Kidney (tissue), 14 donors: Measurements from ENCODE around the gene EPB41L5. TPM values are rescaled to one million over a fixed set of nuclear protein-coding genes. Genes with fewer than 3 reads are reported as not detected.
"Not testable (repeated sequence)": the region's sequence is repeated elsewhere in the genome, so short reads cannot be mapped to it uniquely, and the experiment has no call there.

Source experiments
- DNase-seq, 5 donors: peaks; one replicate each; pipeline ENCODE4 v3.0.0-alpha.2; 2013 to 2020
- FAIRE-seq: peaks from 2 replicates; lab custom pipeline; 2012; peaks lifted over from hg19 to GRCh38; lab: Jason Lieb, UNC
- H3K27ac ChIP-seq, 2 donors: one replicate each; pipeline ENCODE4 v1.7.0; 2013; ENCODE audit warnings: low read depth in 2 of 2, low read length in 2 of 2, inconsistent platforms in 1 of 2
- H3K27me3 ChIP-seq: one replicate; pipeline ENCODE4 v1.7.1; 2013; ENCODE audit warnings: low read length, inconsistent platforms; ENCODE audit not compliant: control insufficient read depth, insufficient read depth
- H3K36me3 ChIP-seq, 3 donors: one replicate each; pipeline versions ENCODE4 v1.7.0 to v1.7.1; 2013; ENCODE audit warnings: low read length in 3 of 3, control low read depth in 1 of 3, inconsistent platforms in 1 of 3; ENCODE audit not compliant: insufficient read depth in 3 of 3, control insufficient read depth in 2 of 3
- H3K4me1 ChIP-seq, 3 donors: one replicate each; pipeline versions ENCODE4 v1.7.0 to v1.7.1; 2013; ENCODE audit warnings: low read length in 3 of 3, inconsistent platforms in 1 of 3, low read depth in 1 of 3; ENCODE audit not compliant: control insufficient read depth in 2 of 3, insufficient read depth in 2 of 3
- H3K4me3 ChIP-seq, 3 donors: one replicate each; pipeline versions ENCODE4 v1.7.0 to v1.8.1; 2013; ENCODE audit warnings: low read length in 3 of 3, control low read depth in 1 of 3, inconsistent platforms in 1 of 3
- H3K9ac ChIP-seq, 3 donors: one replicate each; pipeline versions ENCODE4 v1.7.0 to v1.7.1; 2013; ENCODE audit warnings: low read length in 3 of 3, control low read depth in 1 of 3, inconsistent platforms in 1 of 3
- H3K9me3 ChIP-seq, 3 donors: one replicate each; pipeline versions ENCODE4 v1.7.0 to v1.7.1; 2013; ENCODE audit warnings: low read length in 3 of 3, control low read depth in 1 of 3, inconsistent platforms in 1 of 3; ENCODE audit not compliant: control insufficient read depth in 2 of 3, insufficient read depth in 1 of 3
- intact Hi-C: fragments of 100-400 bp; cut with DNase I; formaldehyde crosslinking; loops from one replicate; pipeline ENCODE4 v1.11.1; 2022
- polyA plus RNA-seq: library from polyadenylated mRNA; stranded (reverse); fragments of 350-450 nt; fragmentation: Illumina TruSeq; extraction: RNeasy Lipid Tissue Mini Kit (QIAGEN cat#74804); gene quantifications from one replicate; pipeline ENCODE4 v1.2.3, GENCODE V29; 2014; ENCODE audit warnings: low read depth, low replicate concordance; ENCODE audit not compliant: insufficient read depth
- total RNA-seq: library from RNA; stranded (reverse); fragmentation: NEBNext Ultra II Directional; extraction: Animal tissue kit (Norgen Biotek cat#: 25700); gene quantifications from one replicate; pipeline ENCODE4 v1.2.1, GENCODE V29; 2021
- TF ChIP-seq, protein P1 (sequence below): IDR thresholded peaks from 3 replicates; pipeline ENCODE4 v1.5.1; 2012; ENCODE audit warnings: mild to moderate bottlenecking, moderate library complexity, borderline replicate concordance; ENCODE audit not compliant: insufficient read depth; ENCODE audit errors: extremely low read depth
- donor health status: control.
- donor health status: control.
- donor health status: control.
- donor health status: control.
- donor health status: control.
- donor health status: DM: yes; HTN: yes; CAD: no.
- donor health status: Normal renal cell carcinoma (clear cell type).

EPB41L5 gene
- total and polyA plus RNA-seq, 2 donors from 2014 or later: 28.2 to 49.4 TPM

DNA sequence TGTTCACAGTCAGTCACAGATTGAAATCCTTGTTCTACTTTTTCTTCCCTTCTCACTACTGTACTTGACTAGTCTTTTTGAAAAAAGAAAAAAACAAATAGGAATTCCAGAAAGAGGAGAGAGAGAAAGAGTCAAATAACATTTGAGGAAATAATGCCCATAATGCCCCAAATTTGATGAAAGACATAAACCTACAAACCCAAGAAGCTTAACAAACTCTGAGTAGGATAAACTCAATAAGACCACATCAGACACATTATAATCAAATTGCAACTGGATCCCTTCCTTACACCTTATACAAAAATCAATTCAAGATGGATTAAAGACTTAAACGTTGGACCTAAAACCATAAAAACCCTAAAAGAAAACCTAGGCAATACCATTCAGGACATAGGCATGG is 179.4 kb downstream of the EPB41L5 start:
- H3K9ac ChIP-seq: no peak overlapping the region
- TF ChIP-seq, protein P1, sequence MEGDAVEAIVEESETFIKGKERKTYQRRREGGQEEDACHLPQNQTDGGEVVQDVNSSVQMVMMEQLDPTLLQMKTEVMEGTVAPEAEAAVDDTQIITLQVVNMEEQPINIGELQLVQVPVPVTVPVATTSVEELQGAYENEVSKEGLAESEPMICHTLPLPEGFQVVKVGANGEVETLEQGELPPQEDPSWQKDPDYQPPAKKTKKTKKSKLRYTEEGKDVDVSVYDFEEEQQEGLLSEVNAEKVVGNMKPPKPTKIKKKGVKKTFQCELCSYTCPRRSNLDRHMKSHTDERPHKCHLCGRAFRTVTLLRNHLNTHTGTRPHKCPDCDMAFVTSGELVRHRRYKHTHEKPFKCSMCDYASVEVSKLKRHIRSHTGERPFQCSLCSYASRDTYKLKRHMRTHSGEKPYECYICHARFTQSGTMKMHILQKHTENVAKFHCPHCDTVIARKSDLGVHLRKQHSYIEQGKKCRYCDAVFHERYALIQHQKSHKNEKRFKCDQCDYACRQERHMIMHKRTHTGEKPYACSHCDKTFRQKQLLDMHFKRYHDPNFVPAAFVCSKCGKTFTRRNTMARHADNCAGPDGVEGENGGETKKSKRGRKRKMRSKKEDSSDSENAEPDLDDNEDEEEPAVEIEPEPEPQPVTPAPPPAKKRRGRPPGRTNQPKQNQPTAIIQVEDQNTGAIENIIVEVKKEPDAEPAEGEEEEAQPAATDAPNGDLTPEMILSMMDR: no peak
- no peak overlapping the region for H3K27ac ChIP-seq
- no peaks in the 10 kb centered on the region for H3K4me1 ChIP-seq
- FAIRE-seq (no peak), DNase-seq (no peak)
- H3K9me3 ChIP-seq: no peaks in the 10 kb centered on the region
- H3K27me3 ChIP-seq: no peaks in the 10 kb centered on the region
- H3K36me3 ChIP-seq: no peaks in the 10 kb centered on the region
- H3K4me3 ChIP-seq: no peak overlapping the region
- intact Hi-C loops: no loop called here

DNA sequence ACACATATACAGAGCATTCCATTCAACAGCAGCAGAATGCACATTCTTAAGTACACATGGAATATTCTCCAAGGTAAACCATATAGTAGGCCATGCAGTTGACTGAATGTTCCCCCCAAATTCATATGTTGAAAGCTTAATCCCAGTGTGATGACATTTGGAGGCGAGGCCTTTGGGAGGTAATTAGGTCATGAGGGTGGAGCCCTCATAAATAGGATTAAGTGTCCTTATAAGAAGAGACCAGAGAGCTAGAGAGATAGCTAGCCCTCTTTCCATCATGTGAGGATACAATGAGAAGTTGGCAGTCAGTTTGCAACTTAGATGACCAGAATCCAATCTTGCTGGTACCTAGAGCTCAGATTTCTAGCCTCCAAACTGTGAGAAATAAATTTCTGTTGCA is 182.7 kb downstream of the EPB41L5 start:
- intact Hi-C loops: no loop called here
- H3K27ac ChIP-seq: no peak overlapping the region
- no peaks in the 10 kb centered on the region for H3K27me3 ChIP-seq
- no peaks in the 10 kb centered on the region for H3K4me1 ChIP-seq
- DNase-seq: no peak
- no peak overlapping the region for H3K9ac ChIP-seq
- no peaks in the 10 kb centered on the region for H3K9me3 ChIP-seq
- no peak overlapping the region for H3K4me3 ChIP-seq
- FAIRE-seq: no peak
- TF ChIP-seq, protein P1: no peak
- H3K36me3 ChIP-seq: no peaks in the 10 kb centered on the region

DNA sequence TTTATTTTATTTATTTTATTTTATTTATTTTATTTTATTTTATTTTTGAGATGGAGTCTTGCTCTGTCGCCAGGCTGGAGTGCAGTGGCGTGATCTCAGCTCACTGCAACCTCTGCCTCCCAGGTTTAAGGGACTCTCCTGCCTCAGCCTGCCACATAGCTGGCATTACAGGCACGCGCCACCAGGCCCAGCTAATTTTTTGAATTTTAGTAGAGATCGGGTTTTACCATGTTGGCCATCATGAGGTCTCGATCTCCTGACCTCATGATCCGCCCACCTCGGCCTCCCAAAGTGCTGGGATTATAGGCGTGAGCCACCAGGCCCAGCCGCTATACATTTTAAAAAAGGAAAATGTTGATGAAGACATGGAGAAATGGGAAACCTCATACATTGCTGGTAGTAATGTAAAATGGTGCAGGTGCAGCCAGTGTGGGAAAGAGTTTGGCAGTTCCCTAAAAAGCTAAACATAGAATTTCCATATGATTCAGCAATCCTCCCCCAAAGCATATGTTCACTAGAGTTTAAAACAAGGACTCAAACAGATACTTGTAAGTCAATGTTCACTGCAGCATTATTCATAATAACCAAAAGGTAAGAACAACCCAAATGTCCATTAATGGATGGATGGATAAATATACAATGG is 187.1 kb downstream of the EPB41L5 start:
- intact Hi-C loops, H3K4me3 ChIP-seq, H3K27me3 ChIP-seq, H3K9me3 ChIP-seq, H3K27ac ChIP-seq, H3K9ac ChIP-seq, H3K4me1 ChIP-seq, FAIRE-seq, DNase-seq, H3K36me3 ChIP-seq: not testable (repeated sequence)

DNA sequence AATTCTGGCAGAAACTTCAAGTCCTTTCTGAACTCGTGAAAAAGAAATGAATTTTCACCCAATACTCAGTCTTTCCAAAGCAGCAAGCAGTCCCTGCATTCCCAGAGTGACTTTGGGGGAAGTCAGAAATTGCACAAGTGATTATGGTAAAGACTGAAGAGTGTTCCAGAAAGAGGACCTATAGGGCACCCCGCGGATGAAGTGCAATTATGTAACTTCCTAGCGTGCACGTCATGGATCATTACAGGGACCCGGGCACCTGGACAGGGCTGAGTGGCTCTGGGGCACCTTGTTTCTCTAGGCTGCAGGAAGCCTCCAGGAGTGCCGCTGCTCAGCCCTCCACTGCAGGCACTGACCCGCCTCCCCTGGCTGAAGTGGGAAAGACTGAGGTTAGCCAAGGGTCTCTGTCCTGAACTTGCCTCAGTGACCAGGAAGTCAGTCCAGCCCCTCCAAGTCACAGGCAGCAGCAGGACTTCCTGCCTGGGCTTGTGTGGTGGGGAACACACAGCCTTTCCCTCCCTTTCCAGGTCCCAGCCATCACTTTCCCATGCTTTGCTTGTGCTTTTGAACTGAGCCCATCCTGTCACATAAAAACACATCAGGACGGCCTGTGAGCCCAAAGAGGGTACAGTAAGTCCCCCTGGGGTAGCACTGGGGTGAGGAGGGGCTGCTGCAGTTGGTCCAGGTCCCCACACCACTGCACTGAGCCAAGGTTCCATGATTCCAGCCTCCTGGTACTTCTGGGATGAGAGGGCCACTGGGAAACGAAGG is 190.6 kb downstream of the EPB41L5 start:
- peak in 2 of 5 donors; percentile 26 to 31 for DNase-seq
- no peaks in the 10 kb centered on the region for H3K36me3 ChIP-seq
- H3K9ac ChIP-seq: no peak overlapping the region
- H3K27ac ChIP-seq: no peak overlapping the region
- H3K4me1 ChIP-seq: peaks cover 0 to 5% (median 3%) of the 10 kb centered on the region in 3 donors
- FAIRE-seq: no peak
- no peaks in the 10 kb centered on the region for H3K27me3 ChIP-seq
- peak overlapping the region in 1 of 3 donors; percentile 12 for H3K4me3 ChIP-seq
- H3K9me3 ChIP-seq: no peaks in the 10 kb centered on the region
- TF ChIP-seq, protein P1: no peak
- intact Hi-C loops: no loop called here
